Neural crest cell (in vitro differentiated cells): ENCODE results near the gene NANOS3. TPM values are rescaled to one million over a fixed set of nuclear protein-coding genes. Genes with fewer than 3 reads are reported as not detected.
A peak's percentile ranks its signal among the peaks of the same experiment; 100 is the strongest.

Experiments
- DNase-seq: peaks from one replicate; pipeline ENCODE4 v3.0.0; 2021; ENCODE audit warnings: low read depth, mixed read lengths, low spot score
- H3K27ac Mint-ChIP-seq: one replicate; pipeline ENCODE4 v1.8.0; 2021; ENCODE audit warnings: mild to moderate bottlenecking, mixed read lengths; ENCODE audit not compliant: unreplicated experiment
- H3K27me3 Mint-ChIP-seq: 2 replicates; pipeline ENCODE4 v1.8.0; 2021; ENCODE audit warnings: low read depth, mild to moderate bottlenecking, mixed read lengths
- H3K36me3 Mint-ChIP-seq: 2 replicates; pipeline ENCODE4 v1.8.0; 2021; ENCODE audit warnings: low read depth, mild to moderate bottlenecking, mixed read lengths
- H3K4me1 Mint-ChIP-seq: 2 replicates; pipeline ENCODE4 v1.8.0; 2021; ENCODE audit warnings: mixed read lengths
- H3K4me3 Mint-ChIP-seq: one replicate; pipeline ENCODE4 v1.8.0; 2021; ENCODE audit warnings: mild to moderate bottlenecking, mixed read lengths
- H3K9me3 Mint-ChIP-seq: 2 replicates; pipeline ENCODE4 v1.8.0; 2021; ENCODE audit warnings: mixed read lengths
- total RNA-seq: library from RNA; stranded (reverse); gene quantifications from 2 replicates; pipeline ENCODE4 v1.2.1, GENCODE V29; 2021
- TF ChIP-seq, protein P1 (sequence below): fragments of 200-600 bp; sonication (generic); conservative IDR thresholded peaks from 2 replicates; pipeline ENCODE4 v1.5.0; 2021; ENCODE audit warnings: antibody characterized with exemption, mild to moderate bottlenecking

NANOS3 gene
- total RNA-seq, 1 donor from 2014 or later = 1.6 TPM

DNA sequence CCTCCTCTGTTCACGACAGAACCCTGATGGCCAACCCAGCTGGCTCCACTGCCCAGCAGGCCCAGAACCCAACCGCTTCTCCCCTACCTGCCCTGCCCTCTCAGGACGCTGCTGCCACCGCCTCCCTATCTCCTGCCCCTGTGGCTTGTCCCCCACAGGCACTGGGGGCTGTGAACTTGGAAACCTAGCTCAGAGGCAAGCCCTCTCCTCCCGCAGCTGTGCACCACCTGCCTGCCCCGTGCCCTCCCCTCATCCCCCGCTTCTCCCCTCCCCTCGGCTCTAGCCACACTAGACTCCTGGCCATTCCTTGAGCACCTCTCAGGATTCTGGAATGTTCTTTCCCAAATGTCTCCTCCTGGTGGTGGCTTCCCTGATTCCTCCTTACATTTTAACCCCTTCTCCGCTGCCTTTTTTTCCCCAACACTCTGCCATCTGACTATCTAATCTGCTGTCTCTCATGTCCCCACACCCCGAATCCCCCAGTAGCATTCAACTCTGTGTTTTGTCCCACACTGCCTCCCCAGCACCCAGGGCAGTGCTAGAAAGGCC, 6.7 kb downstream of the NANOS3 start:
- no peaks in the 10 kb centered on the region for H3K9me3 Mint-ChIP-seq
- no peaks in the 10 kb centered on the region for H3K36me3 Mint-ChIP-seq
- no peak for DNase-seq
- H3K27ac Mint-ChIP-seq = no peak overlapping the region
- no peak overlapping the region for H3K4me3 Mint-ChIP-seq
- no peaks in the 10 kb centered on the region for H3K27me3 Mint-ChIP-seq
- peaks cover 20% of the 10 kb centered on the region for H3K4me1 Mint-ChIP-seq
- TF ChIP-seq, protein P1, sequence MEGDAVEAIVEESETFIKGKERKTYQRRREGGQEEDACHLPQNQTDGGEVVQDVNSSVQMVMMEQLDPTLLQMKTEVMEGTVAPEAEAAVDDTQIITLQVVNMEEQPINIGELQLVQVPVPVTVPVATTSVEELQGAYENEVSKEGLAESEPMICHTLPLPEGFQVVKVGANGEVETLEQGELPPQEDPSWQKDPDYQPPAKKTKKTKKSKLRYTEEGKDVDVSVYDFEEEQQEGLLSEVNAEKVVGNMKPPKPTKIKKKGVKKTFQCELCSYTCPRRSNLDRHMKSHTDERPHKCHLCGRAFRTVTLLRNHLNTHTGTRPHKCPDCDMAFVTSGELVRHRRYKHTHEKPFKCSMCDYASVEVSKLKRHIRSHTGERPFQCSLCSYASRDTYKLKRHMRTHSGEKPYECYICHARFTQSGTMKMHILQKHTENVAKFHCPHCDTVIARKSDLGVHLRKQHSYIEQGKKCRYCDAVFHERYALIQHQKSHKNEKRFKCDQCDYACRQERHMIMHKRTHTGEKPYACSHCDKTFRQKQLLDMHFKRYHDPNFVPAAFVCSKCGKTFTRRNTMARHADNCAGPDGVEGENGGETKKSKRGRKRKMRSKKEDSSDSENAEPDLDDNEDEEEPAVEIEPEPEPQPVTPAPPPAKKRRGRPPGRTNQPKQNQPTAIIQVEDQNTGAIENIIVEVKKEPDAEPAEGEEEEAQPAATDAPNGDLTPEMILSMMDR = peak; percentile 20

DNA sequence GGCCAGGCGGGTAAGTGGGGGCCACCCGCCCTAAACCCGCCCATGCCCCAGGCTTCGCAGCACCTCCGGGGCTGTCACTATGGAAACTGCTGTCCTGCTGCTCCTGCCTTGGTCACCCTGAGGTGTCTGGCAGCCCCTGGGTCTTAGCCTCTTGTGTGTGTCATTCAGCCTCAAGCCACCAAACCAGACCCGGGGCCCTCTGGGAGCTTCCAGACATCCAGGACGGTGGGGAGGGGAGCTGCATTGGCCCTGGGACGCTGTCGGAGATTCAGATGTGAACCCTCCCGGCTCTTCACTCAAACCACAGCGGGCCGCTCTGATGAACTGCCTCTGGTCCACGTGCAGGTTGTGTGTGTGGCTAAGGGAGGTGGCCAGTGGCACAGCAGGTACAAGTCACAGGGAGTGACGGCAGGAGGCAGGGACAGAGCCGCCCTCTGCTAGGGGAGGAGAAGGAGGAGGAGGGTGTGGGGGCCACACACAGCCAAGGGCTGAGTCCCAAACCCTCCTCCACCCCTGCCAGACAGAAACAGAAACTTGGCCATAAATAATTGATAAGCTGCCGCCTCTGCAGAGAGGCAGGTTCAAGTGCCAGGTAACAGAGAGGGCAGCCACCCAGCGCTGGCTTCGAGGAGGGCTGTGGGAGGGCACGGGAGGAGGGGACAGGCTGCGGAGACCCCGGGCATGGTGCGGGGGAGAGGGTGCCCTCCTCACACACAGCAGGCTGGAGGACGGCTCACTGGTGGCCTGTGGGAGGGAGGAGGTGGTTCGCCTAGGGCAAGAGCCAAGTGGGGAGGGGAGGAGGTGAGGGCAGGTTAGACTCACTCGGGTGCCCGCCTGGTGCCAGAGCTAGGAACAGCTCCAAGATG, 8.0 kb downstream of the NANOS3 start:
- Mint-ChIP-seq H3K27ac (no peak overlapping the region), H3K27me3 (no peaks in the 10 kb centered on the region), H3K4me3 (no peak overlapping the region), H3K9me3 (no peaks in the 10 kb centered on the region), H3K36me3 (no peaks in the 10 kb centered on the region), H3K4me1 (peaks cover 20% of the 10 kb centered on the region)
- DNase-seq = no peak
- TF ChIP-seq, protein P1 = no peak

DNA sequence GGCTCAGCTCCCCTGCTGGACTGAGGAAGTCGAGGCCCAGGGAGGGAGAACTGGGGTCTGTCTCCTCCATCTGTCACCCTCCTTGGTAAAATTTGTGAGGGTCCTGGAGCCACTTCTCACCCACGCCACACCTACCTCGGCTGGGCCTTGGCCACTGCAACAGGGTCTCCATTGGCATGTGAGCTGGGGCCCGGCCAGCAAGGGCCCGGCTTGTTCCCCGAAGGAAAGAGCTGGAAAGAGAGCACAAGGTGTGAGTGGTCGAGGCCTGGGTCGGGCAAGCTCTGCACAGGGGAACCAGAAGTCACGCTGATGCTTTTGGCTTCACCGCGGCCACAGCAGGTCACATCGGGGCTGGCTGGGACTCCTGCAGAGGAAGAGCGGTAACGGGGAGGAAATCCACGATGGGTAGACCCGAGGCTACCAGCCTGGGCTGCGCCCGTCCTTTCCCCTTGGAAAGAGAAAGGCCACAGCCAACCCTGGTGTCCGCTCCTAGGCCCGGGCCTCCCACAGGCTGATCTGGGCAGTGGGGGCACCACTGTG, 9.0 kb downstream of the NANOS3 start:
- no peaks in the 10 kb centered on the region for H3K27me3 Mint-ChIP-seq
- H3K36me3 Mint-ChIP-seq = no peaks in the 10 kb centered on the region
- no peaks in the 10 kb centered on the region for H3K9me3 Mint-ChIP-seq
- TF ChIP-seq, protein P1 = no peak
- no peak overlapping the region for H3K4me3 Mint-ChIP-seq
- no peak for DNase-seq
- H3K27ac Mint-ChIP-seq = no peak overlapping the region
- H3K4me1 Mint-ChIP-seq = peaks cover 14% of the 10 kb centered on the region

DNA sequence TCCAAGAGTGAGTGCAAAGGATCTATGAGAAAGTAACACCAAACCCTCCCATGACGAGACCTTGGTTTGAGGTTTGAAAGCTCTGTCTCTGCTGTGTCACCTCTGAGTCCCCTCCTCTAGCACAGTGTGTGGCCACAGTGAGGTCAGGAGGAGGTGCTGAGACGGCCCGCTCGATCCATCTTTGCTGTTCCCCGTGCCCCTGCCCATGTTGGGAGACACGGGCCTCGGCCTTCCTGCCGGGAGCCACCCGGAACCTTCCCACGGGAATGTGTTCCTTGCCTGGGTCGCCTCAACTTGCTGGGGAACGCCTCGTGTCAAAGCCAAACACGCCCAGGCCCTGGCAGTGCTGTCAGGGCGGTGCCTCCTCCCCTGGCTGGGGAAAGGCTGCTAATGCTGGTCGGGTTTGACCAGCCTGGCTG, 10.1 kb downstream of the NANOS3 start:
- no peak overlapping the region for H3K27ac Mint-ChIP-seq
- no peaks in the 10 kb centered on the region for H3K27me3 Mint-ChIP-seq
- H3K9me3 Mint-ChIP-seq = no peaks in the 10 kb centered on the region
- no peak for DNase-seq
- H3K36me3 Mint-ChIP-seq = no peaks in the 10 kb centered on the region
- TF ChIP-seq, protein P1 = no peak
- peaks cover 3% of the 10 kb centered on the region for H3K4me1 Mint-ChIP-seq
- H3K4me3 Mint-ChIP-seq = no peak overlapping the region

DNA sequence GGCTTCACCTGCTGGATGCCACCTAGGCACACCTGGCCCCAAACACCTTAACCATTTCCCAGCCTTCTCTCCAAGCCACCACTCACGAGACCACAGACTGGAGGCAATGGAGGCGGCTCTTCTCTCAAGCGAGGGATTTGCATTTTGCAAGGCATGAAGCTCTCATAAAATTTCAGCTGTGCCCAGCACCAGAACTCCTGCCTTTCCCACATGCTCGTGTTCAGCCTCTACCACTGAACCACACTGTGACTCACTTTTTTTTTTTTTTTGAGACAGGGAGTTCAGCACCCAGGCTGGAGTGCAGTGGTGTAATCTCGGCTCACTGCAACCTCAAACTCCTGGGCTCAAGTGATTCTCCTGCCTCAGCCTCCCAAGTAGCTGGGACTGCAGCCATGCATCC, 10.6 kb downstream of the NANOS3 start:
- Mint-ChIP-seq H3K36me3 (no peaks in the 10 kb centered on the region), H3K4me3 (no peak overlapping the region), H3K9me3 (no peaks in the 10 kb centered on the region), H3K27ac (no peak overlapping the region), H3K4me1 (no peaks in the 10 kb centered on the region), H3K27me3 (no peaks in the 10 kb centered on the region)
- TF ChIP-seq, protein P1 = no peak
- no peak for DNase-seq
